GM18951 (cell line): ENCODE measurements around the gene DIS3L2.

ENCODE experiments used
- POLR2A ChIP-seq: IDR thresholded peaks from 4 replicates; pipeline ENCODE4 v1.6.1; 2011; ENCODE audit warnings: mild to moderate bottlenecking; ENCODE audit not compliant: insufficient read length, insufficient read depth; ENCODE audit errors: extremely low read depth
- in situ Hi-C: fragments of 300-500 bp; cut with MboI; formaldehyde crosslinking; loops from one replicate; pipeline ENCODE4 v1.12.0; 2022; ENCODE audit warnings: low sequenced_read_pairs, mixed read lengths, inconsistent platforms; ENCODE audit not compliant: unreplicated experiment

The DIS3L2 gene

DNA sequence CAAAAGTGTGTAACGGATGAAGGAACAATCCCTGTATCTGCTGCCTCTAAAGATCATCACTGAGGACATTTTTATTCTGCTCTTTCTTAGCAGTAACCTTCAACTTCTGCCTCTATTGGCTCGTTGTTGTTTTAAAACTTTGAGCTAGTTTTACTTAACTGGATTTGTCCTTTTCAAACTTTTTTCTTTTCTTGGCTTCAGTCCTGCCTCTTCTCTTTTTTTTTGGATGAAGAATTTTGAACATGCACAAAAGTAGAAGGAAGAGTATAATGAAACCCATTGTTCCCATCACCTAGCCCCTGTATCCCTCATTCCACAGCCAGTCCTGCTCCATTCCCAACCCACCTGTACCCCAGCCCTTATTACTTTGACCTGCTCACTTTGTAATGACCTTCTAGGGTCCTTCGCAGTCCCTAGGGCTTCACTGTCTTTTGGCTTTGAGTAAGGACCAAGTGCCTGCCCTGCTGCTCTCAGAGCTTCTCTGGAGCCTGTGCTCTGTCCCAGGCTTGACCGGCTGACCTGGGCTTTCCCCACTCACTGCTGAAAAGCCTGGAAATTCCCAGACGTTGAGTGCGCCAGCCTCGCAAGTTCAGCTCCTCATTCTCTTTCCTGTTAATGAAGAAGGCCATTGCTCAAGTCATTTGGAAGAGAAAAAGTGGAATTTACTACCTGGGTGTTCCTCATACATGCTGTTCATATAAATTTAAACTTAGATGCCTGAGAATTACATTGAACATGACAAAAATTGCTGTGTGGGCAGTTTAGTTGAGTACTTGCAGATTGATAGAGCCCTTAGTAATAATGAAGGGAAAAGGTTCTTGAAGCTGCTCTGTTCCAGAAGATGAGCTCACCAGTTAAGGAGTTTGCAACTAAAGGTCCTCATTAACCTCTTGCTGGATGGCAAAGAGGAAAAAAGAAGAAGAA is 267.7 kb downstream of the DIS3L2 start:
- in situ Hi-C loops = no loop called here
- TF ChIP-seq POLR2A = no peak

GRCh38 chr2:232229911-232230310 is 268.4 kb downstream of the DIS3L2 start:
- no peak for TF ChIP-seq POLR2A
- in situ Hi-C loops = no loop called here

DNA sequence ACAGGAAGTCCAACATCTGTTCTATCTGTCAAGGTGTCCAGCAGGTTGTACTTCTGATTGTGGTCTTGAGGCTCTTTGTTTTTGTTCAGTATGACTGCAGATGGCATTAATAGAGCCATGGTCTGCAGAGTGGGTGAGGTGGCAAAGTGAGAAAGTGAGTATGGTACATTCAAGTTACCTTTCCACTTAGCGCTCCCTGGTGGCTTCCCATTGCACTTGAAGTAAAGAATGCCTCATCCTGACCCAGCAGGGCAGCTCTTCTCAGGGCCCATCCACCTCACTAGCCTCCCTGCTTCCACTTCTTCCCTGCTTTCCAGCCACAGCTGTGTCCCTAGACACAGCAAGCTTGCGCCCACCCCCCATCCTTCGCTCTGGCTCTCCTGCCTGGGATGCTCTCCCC is 269.0 kb downstream of the DIS3L2 start:
- TF ChIP-seq POLR2A = no peak
- in situ Hi-C loops = no loop called here

GRCh38 chr2:232231554-232231953 is 270.0 kb downstream of the DIS3L2 start:
- no peak for TF ChIP-seq POLR2A
- in situ Hi-C loops = no loop called here

DNA sequence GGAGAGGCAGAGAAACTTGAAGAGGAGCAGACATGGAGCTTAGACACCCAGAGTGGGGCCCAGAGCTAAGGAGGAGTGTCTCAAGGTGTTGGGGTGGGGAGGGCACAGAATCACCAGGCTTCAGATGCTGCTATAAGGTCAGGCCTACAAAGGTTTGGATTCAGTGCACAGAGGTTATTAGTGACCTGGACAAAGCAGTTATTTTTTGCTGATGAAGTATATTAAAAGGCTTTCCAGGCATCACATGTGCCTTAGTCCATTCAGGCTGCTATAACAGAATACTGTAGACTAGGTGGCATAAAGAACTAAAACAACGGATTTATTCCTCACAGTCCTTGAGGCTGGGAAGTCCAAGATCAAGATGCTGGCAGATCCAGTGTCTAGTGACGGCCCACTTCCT is 271.4 kb downstream of the DIS3L2 start:
- in situ Hi-C loops = no loop called here
- TF ChIP-seq POLR2A = no peak

- in situ Hi-C loops = no loop called here
- TF ChIP-seq POLR2A = no peak
These were observed 273.6 kb downstream of the DIS3L2 start for GRCh38 chr2:232234922-232235615.

GRCh38 chr2:232235716-232236115 is 274.2 kb downstream of the DIS3L2 start:
- in situ Hi-C loops = no loop called here
- no peak for TF ChIP-seq POLR2A

GRCh38 chr2:232236200-232236599 is 274.7 kb downstream of the DIS3L2 start:
- in situ Hi-C loops = no loop called here
- TF ChIP-seq POLR2A = no peak

DNA sequence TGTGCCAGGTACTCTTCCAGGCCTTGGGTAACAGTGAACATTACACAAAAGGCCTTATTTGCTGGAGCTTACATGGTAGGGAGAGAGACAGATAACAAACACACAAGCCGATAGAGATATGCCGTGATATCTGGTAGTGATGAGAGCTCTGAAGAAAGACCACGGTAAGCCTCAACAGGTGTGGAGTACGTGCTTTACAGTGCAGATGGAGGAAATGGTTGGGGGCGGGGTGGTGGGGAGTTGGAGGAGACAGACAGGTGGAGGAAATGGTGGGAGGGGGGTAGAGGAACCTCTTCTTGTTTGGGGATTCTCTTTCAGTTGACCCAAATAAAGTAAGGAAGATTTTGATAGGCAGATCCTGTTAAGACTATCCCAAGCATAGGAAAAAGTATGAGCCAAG is 276.0 kb downstream of the DIS3L2 start:
- TF ChIP-seq POLR2A = no peak
- in situ Hi-C loops = no loop called here

DNA sequence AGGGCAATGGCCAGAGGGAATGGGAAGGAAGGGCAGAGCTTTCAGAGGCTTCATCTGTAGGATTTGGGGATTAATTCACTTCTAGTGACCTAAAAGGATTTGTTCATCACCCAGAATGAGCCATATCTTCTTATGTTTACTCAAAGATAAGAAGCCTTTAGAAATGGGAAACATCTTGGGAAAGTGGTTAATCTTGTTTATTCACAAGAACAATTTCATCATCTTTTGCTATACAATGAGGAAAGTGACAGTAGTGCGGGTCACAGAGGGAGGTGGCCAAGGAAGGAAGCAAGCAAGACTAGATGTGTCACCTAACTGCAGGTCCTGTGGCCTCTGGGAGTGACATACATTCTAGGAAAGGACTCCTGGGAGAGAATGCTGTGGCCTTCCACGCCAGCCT is 276.6 kb downstream of the DIS3L2 start:
- in situ Hi-C loops = no loop called here
- no peak for TF ChIP-seq POLR2A

DNA sequence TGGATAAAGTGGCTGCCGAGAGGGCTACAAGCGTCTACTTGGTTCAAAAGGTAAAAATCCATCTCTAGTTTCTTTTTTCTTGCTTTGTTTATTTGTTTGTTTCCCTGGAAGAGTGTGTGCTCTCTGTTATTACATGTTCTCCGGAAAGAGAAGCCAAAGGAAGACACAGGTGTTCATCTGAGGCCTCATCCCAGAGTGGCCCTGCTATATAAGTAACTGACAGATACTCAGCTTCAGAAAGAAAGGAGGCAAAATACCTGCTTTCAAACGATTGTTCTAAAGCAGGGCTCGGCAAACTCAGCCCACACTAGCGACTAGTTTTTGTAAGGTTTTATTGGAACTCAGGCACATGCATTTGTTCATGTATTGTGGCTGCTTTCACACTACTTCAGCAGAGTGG is 277.1 kb downstream of the DIS3L2 start:
- TF ChIP-seq POLR2A = no peak
- in situ Hi-C loops = no loop called here

DNA sequence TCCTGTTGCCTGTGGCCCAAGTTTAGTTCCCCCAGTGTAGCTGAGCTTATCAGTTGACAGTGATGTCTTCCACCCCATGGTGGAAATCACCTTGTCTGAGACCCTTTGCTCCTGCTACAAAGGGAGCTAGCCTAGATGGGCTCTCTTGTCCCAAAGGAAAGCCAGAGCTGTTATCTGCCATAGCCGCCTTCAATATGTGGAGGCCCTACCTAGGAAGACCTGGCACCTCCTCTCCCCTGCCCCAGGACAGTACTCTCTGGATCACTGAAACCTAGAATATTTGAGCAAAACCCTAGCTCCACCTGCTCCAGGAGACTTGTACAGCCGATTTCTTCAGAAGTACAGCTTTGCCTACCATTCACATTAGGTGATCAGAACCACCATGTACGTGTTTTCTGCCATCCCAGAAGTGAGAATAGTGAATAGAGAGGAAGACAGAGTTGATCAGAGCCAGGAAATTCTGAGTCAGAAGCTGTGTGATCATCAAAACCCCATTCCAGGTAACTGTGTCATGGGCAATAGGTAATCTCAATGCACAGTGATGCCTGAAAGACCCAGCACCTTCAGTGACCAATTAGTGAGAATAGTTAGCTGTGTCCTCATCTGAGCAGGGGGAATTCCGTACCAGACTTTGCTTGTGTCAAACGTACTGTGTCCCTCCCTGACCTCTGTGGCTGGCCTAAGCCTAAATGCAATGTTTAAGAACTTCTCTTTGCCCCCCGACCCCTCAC is 278.6 kb downstream of the DIS3L2 start:
- in situ Hi-C loops = no loop called here
- TF ChIP-seq POLR2A = no peak

DNA sequence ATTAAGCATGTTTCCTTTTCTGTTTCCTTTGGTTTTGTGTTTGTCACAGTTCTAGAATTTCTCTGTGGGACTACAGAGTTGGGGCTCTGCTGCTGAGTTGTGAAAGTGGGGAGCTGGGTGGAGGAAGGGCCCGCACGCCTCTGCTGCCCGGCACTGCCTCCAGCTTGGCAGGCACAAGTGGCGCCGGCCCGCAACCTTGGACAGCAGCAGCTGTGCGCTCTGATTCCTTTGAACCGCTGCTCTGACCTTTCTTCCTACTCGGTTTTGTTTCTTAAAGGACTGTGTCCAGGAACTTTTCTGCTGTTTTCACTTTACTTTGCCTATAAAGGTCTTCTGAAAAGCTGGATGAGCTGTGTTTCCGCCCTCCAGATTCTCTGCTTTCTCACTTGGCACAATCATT is 279.4 kb downstream of the DIS3L2 start:
- no peak for TF ChIP-seq POLR2A
- in situ Hi-C loops = no loop called here

DNA sequence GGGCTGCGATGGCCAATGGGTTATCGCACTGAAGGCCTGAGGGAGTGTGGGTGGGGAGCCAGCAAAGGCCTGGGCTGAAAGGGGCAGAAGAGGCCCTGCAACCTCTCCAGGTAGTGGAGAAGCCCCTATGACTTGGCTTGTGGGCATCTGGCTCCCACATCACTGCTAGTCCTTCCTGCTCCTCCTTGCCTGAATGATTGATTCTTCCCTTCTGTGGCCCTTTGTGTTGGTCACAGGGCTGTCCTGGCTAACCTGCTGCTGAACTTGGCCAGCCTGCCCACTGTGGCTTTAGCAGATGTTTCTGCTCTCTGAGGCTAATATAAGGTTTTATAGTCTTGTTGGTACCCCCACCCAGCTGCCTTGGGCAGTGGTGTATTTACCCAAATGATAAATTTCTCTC is 280.8 kb downstream of the DIS3L2 start:
- in situ Hi-C loops = no loop called here
- no peak for TF ChIP-seq POLR2A

DNA sequence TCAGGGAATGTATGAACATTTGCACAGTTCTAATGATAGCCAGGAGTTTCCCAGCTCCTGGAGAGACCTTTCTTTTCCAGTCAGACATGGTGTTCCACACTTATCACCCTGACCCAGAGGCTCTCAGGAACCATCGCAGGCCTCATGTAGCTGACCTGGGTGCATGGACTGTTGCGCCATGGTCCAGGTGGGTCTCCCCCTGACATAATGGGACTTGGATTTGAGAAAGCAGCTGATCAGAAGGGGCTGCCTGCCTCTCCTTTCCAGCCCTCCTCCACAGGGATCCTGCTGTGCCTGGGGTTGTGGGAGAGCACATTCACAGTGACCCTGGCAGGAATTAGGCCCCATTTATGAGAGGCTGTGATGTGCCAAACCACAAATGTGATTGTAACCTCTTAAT is 283.6 kb downstream of the DIS3L2 start:
- in situ Hi-C loops = no loop called here
- no peak for TF ChIP-seq POLR2A
